ENCODE data around the gene NRG3.
A peak's percentile ranks its signal among the peaks of the same experiment; 100 is the strongest.

The NRG3 gene

DNA sequence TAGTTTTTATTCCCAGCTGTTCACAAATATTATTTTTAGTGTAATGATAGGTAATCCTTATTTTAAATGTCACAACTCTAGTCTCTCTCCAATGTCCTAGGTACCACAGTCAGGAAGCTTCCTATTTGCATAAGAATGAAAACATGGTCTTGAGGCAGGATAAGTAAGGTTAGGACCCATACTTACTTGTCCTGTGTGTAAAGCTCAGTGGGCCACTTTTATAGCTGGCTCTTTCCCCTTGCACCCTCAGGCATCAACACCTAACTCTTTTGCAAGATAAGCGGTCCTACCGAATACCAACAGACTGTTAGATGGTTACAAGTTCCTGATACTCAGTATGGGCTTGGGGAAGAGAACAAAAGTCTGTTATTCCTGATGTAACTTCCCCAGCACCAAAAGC lies 986.9 kb downstream of the NRG3 start:
- peak overlapping the region; percentile 57 for H3K27ac ChIP-seq (ENCODE audit: low read depth, low read length, poor library complexity, severe bottlenecking)

DNA sequence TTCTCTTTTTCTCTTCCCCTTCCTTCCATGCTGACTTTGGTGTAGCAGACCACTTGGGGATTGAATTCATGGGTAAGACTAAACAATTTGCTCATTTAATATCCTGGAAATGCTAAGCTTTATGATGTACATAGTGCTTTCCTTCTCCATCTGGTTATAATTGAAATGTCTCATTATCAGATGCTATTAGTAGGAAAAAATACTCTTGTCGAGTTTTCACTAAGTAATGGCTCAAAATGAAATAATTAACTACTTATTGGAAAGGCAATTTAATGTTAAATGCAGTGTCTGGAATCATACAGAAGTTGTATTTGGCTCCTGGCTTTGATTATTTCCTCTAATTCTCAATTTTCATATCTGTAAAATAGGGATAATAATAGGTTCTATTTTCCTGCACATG lies 990.4 kb downstream of the NRG3 start:
- H3K4me2 ChIP-seq (ENCODE audit: low read length) = no peak overlapping the region
- no peak overlapping the region for H3K9ac ChIP-seq (ENCODE audit: low read length)
- H3K27ac ChIP-seq (ENCODE audit: low read depth, low read length, poor library complexity, severe bottlenecking) = no peak overlapping the region
- H3K27me3 ChIP-seq (ENCODE audit: insufficient read depth, low read length) = no peaks in the 10 kb centered on the region
- H3K9me2 ChIP-seq (ENCODE audit: low read depth, low read length) = no peaks in the 10 kb centered on the region
- peaks cover 36% of the 10 kb centered on the region for H3K4me1 ChIP-seq (ENCODE audit: insufficient read depth, low read length, severe bottlenecking)
- no peak overlapping the region for H3K4me3 ChIP-seq (ENCODE audit: low read depth, low read length, poor library complexity, severe bottlenecking)
- H3F3A ChIP-seq (ENCODE audit: insufficient read depth, low read length) = no peaks in the 10 kb centered on the region
- TF ChIP-seq, protein P1, sequence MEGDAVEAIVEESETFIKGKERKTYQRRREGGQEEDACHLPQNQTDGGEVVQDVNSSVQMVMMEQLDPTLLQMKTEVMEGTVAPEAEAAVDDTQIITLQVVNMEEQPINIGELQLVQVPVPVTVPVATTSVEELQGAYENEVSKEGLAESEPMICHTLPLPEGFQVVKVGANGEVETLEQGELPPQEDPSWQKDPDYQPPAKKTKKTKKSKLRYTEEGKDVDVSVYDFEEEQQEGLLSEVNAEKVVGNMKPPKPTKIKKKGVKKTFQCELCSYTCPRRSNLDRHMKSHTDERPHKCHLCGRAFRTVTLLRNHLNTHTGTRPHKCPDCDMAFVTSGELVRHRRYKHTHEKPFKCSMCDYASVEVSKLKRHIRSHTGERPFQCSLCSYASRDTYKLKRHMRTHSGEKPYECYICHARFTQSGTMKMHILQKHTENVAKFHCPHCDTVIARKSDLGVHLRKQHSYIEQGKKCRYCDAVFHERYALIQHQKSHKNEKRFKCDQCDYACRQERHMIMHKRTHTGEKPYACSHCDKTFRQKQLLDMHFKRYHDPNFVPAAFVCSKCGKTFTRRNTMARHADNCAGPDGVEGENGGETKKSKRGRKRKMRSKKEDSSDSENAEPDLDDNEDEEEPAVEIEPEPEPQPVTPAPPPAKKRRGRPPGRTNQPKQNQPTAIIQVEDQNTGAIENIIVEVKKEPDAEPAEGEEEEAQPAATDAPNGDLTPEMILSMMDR (IDR thresholded peaks at IDR 0.05; ENCODE audit: low read length) = no peak
- no peak for TF ChIP-seq EZH2 (IDR thresholded peaks at IDR 0.05; ENCODE audit: borderline replicate concordance, low read length)
- H4K20me1 ChIP-seq (ENCODE audit: insufficient read depth, low read length) = no peaks in the 10 kb centered on the region
- peaks cover 30% of the 10 kb centered on the region for H3K36me3 ChIP-seq (ENCODE audit: insufficient read depth, low read length)
- H2AFZ ChIP-seq (ENCODE audit: low read length) = no peak overlapping the region
- no peaks in the 10 kb centered on the region for H3K9me3 ChIP-seq (ENCODE audit: low read length)
- no peaks in the 10 kb centered on the region for H3K79me2 ChIP-seq (ENCODE audit: insufficient read depth, low read length)

More for the DNA sequence above, 986.9 kb downstream of the NRG3 start:
- peaks cover 38% of the 10 kb centered on the region for H3K4me1 ChIP-seq (ENCODE audit: insufficient read depth, low read length, severe bottlenecking)
- TF ChIP-seq, protein P1 (IDR thresholded peaks at IDR 0.05; ENCODE audit: low read length) = no peak
- TF ChIP-seq EZH2 (IDR thresholded peaks at IDR 0.05; ENCODE audit: borderline replicate concordance, low read length) = no peak
- H3F3A ChIP-seq (ENCODE audit: insufficient read depth, low read length) = no peaks in the 10 kb centered on the region
- no peak overlapping the region for H3K4me2 ChIP-seq (ENCODE audit: low read length)
- no peak overlapping the region for H3K4me3 ChIP-seq (ENCODE audit: low read depth, low read length, poor library complexity, severe bottlenecking)
- H3K27me3 ChIP-seq (ENCODE audit: insufficient read depth, low read length) = no peaks in the 10 kb centered on the region
- no peaks in the 10 kb centered on the region for H3K9me2 ChIP-seq (ENCODE audit: low read depth, low read length)
- H3K36me3 ChIP-seq (ENCODE audit: insufficient read depth, low read length) = peaks cover 24% of the 10 kb centered on the region
- no peaks in the 10 kb centered on the region for H3K79me2 ChIP-seq (ENCODE audit: insufficient read depth, low read length)
- no peaks in the 10 kb centered on the region for H3K9me3 ChIP-seq (ENCODE audit: low read length)
- no peak overlapping the region for H3K9ac ChIP-seq (ENCODE audit: low read length)
- no peaks in the 10 kb centered on the region for H4K20me1 ChIP-seq (ENCODE audit: insufficient read depth, low read length)
- no peak overlapping the region for H2AFZ ChIP-seq (ENCODE audit: low read length)

DNA sequence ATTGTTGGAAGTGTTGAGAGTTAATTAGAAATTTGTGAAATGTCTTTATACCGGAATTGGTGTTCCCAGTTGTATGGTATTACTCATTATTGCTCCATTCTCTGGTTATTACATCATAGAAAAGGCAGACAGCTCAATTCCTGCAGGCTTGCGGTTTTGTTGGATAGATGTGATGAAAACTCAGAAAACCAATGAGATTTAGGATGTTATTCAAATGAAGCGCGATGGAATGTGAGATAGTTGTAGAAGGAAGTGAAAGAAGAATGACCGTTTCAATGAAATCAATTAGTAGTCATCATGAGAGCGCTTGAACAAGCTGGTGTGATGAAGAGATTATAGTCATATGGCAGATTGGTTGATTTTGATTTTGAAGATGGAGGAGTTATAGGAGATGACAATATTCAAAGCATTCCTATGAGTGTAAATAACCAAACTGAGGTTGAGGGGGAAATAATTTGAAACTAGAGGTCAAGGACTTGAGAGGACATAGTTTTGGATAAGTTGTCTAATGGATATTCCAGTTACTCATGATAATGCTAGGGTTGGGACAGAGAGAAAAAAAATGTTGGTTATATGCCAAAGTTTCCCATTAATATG lies 991.5 kb downstream of the NRG3 start:
- H3K36me3 ChIP-seq (ENCODE audit: insufficient read depth, low read length) = peaks cover 30% of the 10 kb centered on the region
- TF ChIP-seq, protein P1 (IDR thresholded peaks at IDR 0.05; ENCODE audit: low read length) = no peak
- TF ChIP-seq EZH2 (IDR thresholded peaks at IDR 0.05; ENCODE audit: borderline replicate concordance, low read length) = no peak
- no peaks in the 10 kb centered on the region for H3K79me2 ChIP-seq (ENCODE audit: insufficient read depth, low read length)
- H4K20me1 ChIP-seq (ENCODE audit: insufficient read depth, low read length) = no peaks in the 10 kb centered on the region
- H3K27ac ChIP-seq (ENCODE audit: low read depth, low read length, poor library complexity, severe bottlenecking) = no peak overlapping the region
- no peaks in the 10 kb centered on the region for H3K27me3 ChIP-seq (ENCODE audit: insufficient read depth, low read length)
- H3K4me1 ChIP-seq (ENCODE audit: insufficient read depth, low read length, severe bottlenecking) = peaks cover 25% of the 10 kb centered on the region
- H3F3A ChIP-seq (ENCODE audit: insufficient read depth, low read length) = no peaks in the 10 kb centered on the region
- no peaks in the 10 kb centered on the region for H3K9me3 ChIP-seq (ENCODE audit: low read length)
- no peak overlapping the region for H3K4me2 ChIP-seq (ENCODE audit: low read length)
- no peak overlapping the region for H2AFZ ChIP-seq (ENCODE audit: low read length)
- no peaks in the 10 kb centered on the region for H3K9me2 ChIP-seq (ENCODE audit: low read depth, low read length)
- H3K9ac ChIP-seq (ENCODE audit: low read length) = no peak overlapping the region
- H3K4me3 ChIP-seq (ENCODE audit: low read depth, low read length, poor library complexity, severe bottlenecking) = no peak overlapping the region
